ENCODE results near the gene MARCHF3. TPM values are rescaled to one million over a fixed set of nuclear protein-coding genes. Genes with fewer than 3 reads are reported as not detected.

Gene MARCHF3
- total RNA-seq, 4 donors from 2014 or later, result 6.2 to 11.9 (median 8.1) TPM

GRCh38 chr5:126972062-126972895 lies 58.1 kb downstream of the MARCHF3 start:
- no peak overlapping the region for H3K4me3 ChIP-seq
- H3K27ac ChIP-seq, result peak overlapping the region in 1 of 2 donors; percentile 6
- TF ChIP-seq POLR2A (IDR thresholded peaks at IDR 0.05), result no peak
- no peaks in the 10 kb centered on the region for H3K4me1 ChIP-seq
- no peaks in the 10 kb centered on the region for H3K9me3 ChIP-seq
- H3K27me3 ChIP-seq, result no peaks in the 10 kb centered on the region
- intact Hi-C loops (cut with DNase I; ENCODE audit: low total_unique reads), result no loop called here
- no peaks in the 10 kb centered on the region for H3K36me3 ChIP-seq
- no peak for DNase-seq

GRCh38 chr5:126971455-126972031 lies 58.8 kb downstream of the MARCHF3 start:
- Histone ChIP-seq H3K4me1 (no peaks in the 10 kb centered on the region), H3K27me3 (no peaks in the 10 kb centered on the region), H3K9me3 (no peaks in the 10 kb centered on the region), H3K27ac (no peak overlapping the region), H3K4me3 (no peak overlapping the region), H3K36me3 (no peaks in the 10 kb centered on the region)
- DNase-seq, result no peak
- intact Hi-C loops (cut with DNase I; ENCODE audit: low total_unique reads), result no loop called here
- no peak for TF ChIP-seq POLR2A (IDR thresholded peaks at IDR 0.05)
- no peak for TF ChIP-seq CTCF (IDR thresholded peaks at IDR 0.05)

GRCh38 chr5:126970517-126971017 lies 59.8 kb downstream of the MARCHF3 start:
- H3K27ac ChIP-seq, result no peak overlapping the region
- no peak for DNase-seq
- H3K4me3 ChIP-seq, result no peak overlapping the region
- H3K36me3 ChIP-seq, result no peaks in the 10 kb centered on the region
- H3K9me3 ChIP-seq, result no peaks in the 10 kb centered on the region
- TF ChIP-seq CTCF (IDR thresholded peaks at IDR 0.05), result no peak
- TF ChIP-seq POLR2A (IDR thresholded peaks at IDR 0.05), result no peak
- intact Hi-C loops (cut with DNase I; ENCODE audit: low total_unique reads), result no loop called here
- H3K27me3 ChIP-seq, result no peaks in the 10 kb centered on the region
- H3K4me1 ChIP-seq, result no peaks in the 10 kb centered on the region

- TF ChIP-seq POLR2A (IDR thresholded peaks at IDR 0.05), result no peak
- no peak for TF ChIP-seq CTCF (IDR thresholded peaks at IDR 0.05)
- H3K27ac ChIP-seq, result no peak overlapping the region
- H3K27me3 ChIP-seq, result no peaks in the 10 kb centered on the region
- no peaks in the 10 kb centered on the region for H3K36me3 ChIP-seq
- DNase-seq, result no peak
- no peaks in the 10 kb centered on the region for H3K4me1 ChIP-seq
- intact Hi-C loops (cut with DNase I; ENCODE audit: low total_unique reads), result no loop called here
- no peaks in the 10 kb centered on the region for H3K9me3 ChIP-seq
- no peak overlapping the region for H3K4me3 ChIP-seq
Measured at GRCh38 chr5:126969548-126969947, 60.8 kb downstream of the MARCHF3 start.

GRCh38 chr5:126967808-126968466 lies 62.4 kb downstream of the MARCHF3 start:
- H3K36me3 ChIP-seq, result no peaks in the 10 kb centered on the region
- H3K9me3 ChIP-seq, result no peaks in the 10 kb centered on the region
- H3K27me3 ChIP-seq, result no peaks in the 10 kb centered on the region
- H3K4me1 ChIP-seq, result no peaks in the 10 kb centered on the region
- intact Hi-C loops (cut with DNase I; ENCODE audit: low total_unique reads), result no loop called here
- no peak for DNase-seq
- TF ChIP-seq CTCF (IDR thresholded peaks at IDR 0.05) (no peak), POLR2A (IDR thresholded peaks at IDR 0.05) (no peak)
- no peak overlapping the region for H3K27ac ChIP-seq
- H3K4me3 ChIP-seq, result no peak overlapping the region
